ENCODE results near the gene CDC45. TPM values are rescaled to one million over a fixed set of nuclear protein-coding genes. Genes with fewer than 3 reads are reported as not detected.

The CDC45 gene
- polyA plus RNA-seq, 1 donor (not counting 4 experiments of a cell fraction or from before 2014, with no cell fraction given): 22.7 TPM

GRCh38 chr22:19537941-19538488, 58.3 kb downstream of the CDC45 start:
- dilution Hi-C loops (cut with MboI; ENCODE audit: extremely low pct_ligation_motif_present, low sequenced_read_pairs): no loop called here
- H3K9ac ChIP-seq (ENCODE audit: control insufficient read depth, extremely low read depth, insufficient read depth, low read length): no peak overlapping the region
- H3K9me1 ChIP-seq (ENCODE audit: control insufficient read depth, extremely low read depth, insufficient read depth, low read length): no peaks in the 10 kb centered on the region

DNA sequence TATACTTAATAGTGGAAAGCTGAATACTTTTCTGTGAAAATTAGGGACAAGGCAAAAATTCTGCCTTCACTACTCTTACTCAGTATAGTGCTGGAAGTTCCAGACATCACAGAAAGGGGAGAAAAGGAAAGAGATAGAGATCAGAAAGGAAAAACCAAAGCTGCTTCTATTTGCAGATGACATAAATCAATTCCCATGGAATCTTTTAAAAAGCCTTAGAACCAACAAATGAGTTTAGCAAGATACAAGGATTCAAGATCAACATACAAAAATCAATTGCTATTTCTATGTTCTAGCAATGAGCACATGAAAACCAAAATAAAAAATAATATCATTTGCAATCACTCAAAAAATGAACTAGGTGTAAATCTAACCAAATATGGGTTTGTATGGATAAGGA, 60.7 kb downstream of the CDC45 start:
- Histone ChIP-seq H3K9ac (ENCODE audit: control insufficient read depth, extremely low read depth, insufficient read depth, low read length) (no peak overlapping the region), H3K27me3 (ENCODE audit: control insufficient read depth, extremely low read depth, insufficient read depth, low read length) (peaks cover 4% of the 10 kb centered on the region), H3K79me2 (ENCODE audit: control insufficient read depth, insufficient read depth, low read length) (no peaks in the 10 kb centered on the region), H3K36me3 (ENCODE audit: control insufficient read depth in 2 of 2, extremely low read depth in 1 of 2, insufficient read depth in 2 of 2, low read length in 2 of 2) (no peaks in the 10 kb centered on the region), H3K4me2 (ENCODE audit: control insufficient read depth, extremely low read depth, insufficient read depth, low read depth, low read length) (no peak overlapping the region), H3K9me3 (ENCODE audit: control insufficient read depth, low read depth, low read length) (no peaks in the 10 kb centered on the region), H3K4me3 (ENCODE audit: control insufficient read depth in 2 of 3, extremely low read depth in 1 of 3, insufficient read depth in 2 of 3, low read depth in 1 of 3, low read length in 3 of 3) (no peak overlapping the region), H4K20me1 (ENCODE audit: control insufficient read depth, extremely low read depth, insufficient read depth, low read length) (no peaks in the 10 kb centered on the region), H2AFZ (ENCODE audit: control insufficient read depth, low read length) (no peak overlapping the region), H3K9me1 (ENCODE audit: control insufficient read depth, extremely low read depth, insufficient read depth, low read length) (no peaks in the 10 kb centered on the region), H3K27ac (ENCODE audit: control insufficient read depth, insufficient read depth, low read length) (no peak overlapping the region), H3K4me1 (ENCODE audit: control insufficient read depth, extremely low read depth, insufficient read depth, low read length) (no peaks in the 10 kb centered on the region)
- TF ChIP-seq, protein P1, sequence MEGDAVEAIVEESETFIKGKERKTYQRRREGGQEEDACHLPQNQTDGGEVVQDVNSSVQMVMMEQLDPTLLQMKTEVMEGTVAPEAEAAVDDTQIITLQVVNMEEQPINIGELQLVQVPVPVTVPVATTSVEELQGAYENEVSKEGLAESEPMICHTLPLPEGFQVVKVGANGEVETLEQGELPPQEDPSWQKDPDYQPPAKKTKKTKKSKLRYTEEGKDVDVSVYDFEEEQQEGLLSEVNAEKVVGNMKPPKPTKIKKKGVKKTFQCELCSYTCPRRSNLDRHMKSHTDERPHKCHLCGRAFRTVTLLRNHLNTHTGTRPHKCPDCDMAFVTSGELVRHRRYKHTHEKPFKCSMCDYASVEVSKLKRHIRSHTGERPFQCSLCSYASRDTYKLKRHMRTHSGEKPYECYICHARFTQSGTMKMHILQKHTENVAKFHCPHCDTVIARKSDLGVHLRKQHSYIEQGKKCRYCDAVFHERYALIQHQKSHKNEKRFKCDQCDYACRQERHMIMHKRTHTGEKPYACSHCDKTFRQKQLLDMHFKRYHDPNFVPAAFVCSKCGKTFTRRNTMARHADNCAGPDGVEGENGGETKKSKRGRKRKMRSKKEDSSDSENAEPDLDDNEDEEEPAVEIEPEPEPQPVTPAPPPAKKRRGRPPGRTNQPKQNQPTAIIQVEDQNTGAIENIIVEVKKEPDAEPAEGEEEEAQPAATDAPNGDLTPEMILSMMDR (optimal IDR thresholded peaks at IDR 0.05 in 1 of 3, IDR thresholded peaks at IDR 0.05 in 1 of 3, conservative IDR thresholded peaks at IDR 0.05 in 1 of 3; ENCODE audit: extremely low read depth in 1 of 3, insufficient read depth in 2 of 3, low read length in 3 of 3): no peak
- no peak for TF ChIP-seq EZH2 (IDR thresholded peaks at IDR 0.05; ENCODE audit: low read length)
- FAIRE-seq (no peak), DNase-seq (ENCODE audit: low read depth, low spot score) (no peak)
- dilution Hi-C loops (cut with MboI; ENCODE audit: extremely low pct_ligation_motif_present, low sequenced_read_pairs): no loop called here

More at GRCh38 chr22:19537941-19538488, 58.3 kb downstream of the CDC45 start:
- no peaks in the 10 kb centered on the region for H3K9me3 ChIP-seq (ENCODE audit: control insufficient read depth, low read depth, low read length)
- H3K27ac ChIP-seq (ENCODE audit: control insufficient read depth, insufficient read depth, low read length): no peak overlapping the region
- no peak overlapping the region for H2AFZ ChIP-seq (ENCODE audit: control insufficient read depth, low read length)
- FAIRE-seq: no peak
- no peak for TF ChIP-seq EZH2 (IDR thresholded peaks at IDR 0.05; ENCODE audit: low read length)
- TF ChIP-seq, protein P1 (optimal IDR thresholded peaks at IDR 0.05 in 1 of 3, IDR thresholded peaks at IDR 0.05 in 1 of 3, conservative IDR thresholded peaks at IDR 0.05 in 1 of 3; ENCODE audit: extremely low read depth in 1 of 3, insufficient read depth in 2 of 3, low read length in 3 of 3): no peak
- no peaks in the 10 kb centered on the region for H3K27me3 ChIP-seq (ENCODE audit: control insufficient read depth, extremely low read depth, insufficient read depth, low read length)
- H3K36me3 ChIP-seq (ENCODE audit: control insufficient read depth in 2 of 2, extremely low read depth in 1 of 2, insufficient read depth in 2 of 2, low read length in 2 of 2): no peaks in the 10 kb centered on the region
- H4K20me1 ChIP-seq (ENCODE audit: control insufficient read depth, extremely low read depth, insufficient read depth, low read length): no peaks in the 10 kb centered on the region
- no peak overlapping the region for H3K4me3 ChIP-seq (ENCODE audit: control insufficient read depth in 2 of 3, extremely low read depth in 1 of 3, insufficient read depth in 2 of 3, low read depth in 1 of 3, low read length in 3 of 3)
- H3K79me2 ChIP-seq (ENCODE audit: control insufficient read depth, insufficient read depth, low read length): no peaks in the 10 kb centered on the region
- no peaks in the 10 kb centered on the region for H3K4me1 ChIP-seq (ENCODE audit: control insufficient read depth, extremely low read depth, insufficient read depth, low read length)
- no peak for DNase-seq (ENCODE audit: low read depth, low spot score)
- no peak overlapping the region for H3K4me2 ChIP-seq (ENCODE audit: control insufficient read depth, extremely low read depth, insufficient read depth, low read depth, low read length)
